B cell (primary cell): Measurements from ENCODE around the gene SPECC1. TPM values are rescaled to one million over a fixed set of nuclear protein-coding genes. Genes with fewer than 3 reads are reported as not detected.
A peak's percentile ranks its signal among the peaks of the same experiment; 100 is the strongest.

Source experiments
- ATAC-seq: fragments of 200-7000 bp; cut with Tn5 transposase; one replicate; pipeline ENCODE4 v1.10.0; 2021; ENCODE audit warnings: low read depth, mild to moderate bottlenecking, moderate number of reproducible peaks, moderate library complexity
- CTCF ChIA-PET: fragments of 350-600 bp; sonication (Branson Sonifier 250); formaldehyde crosslinking; loops from one replicate; lab custom pipeline; 2021; ENCODE audit warnings: antibody characterized with exemption, inconsistent platforms; lab: Charles Lee
- POLR2A ChIA-PET: fragments of 350-600 bp; sonication (Branson Sonifier 250); formaldehyde crosslinking; loops from one replicate; lab custom pipeline; 2021; ENCODE audit warnings: antibody characterized with exemption; lab: Charles Lee
- DNase-seq: peaks from one replicate; pipeline ENCODE4 v3.0.0; 2013
- H2AFZ ChIP-seq: 2 replicates; pipeline ENCODE4 v1.6.1; 2012; ENCODE audit warnings: mild to moderate bottlenecking, low read depth, low read length; ENCODE audit not compliant: insufficient read depth, poor library complexity, severe bottlenecking
- H3K27ac ChIP-seq, 2 donors: 1 replicate in 1 of 2; 2 replicates in 1 of 2; pipeline ENCODE4 v1.5.1; 2012 to 2013; ENCODE audit warnings: low read length in 2 of 2, mild to moderate bottlenecking in 2 of 2, moderate library complexity in 1 of 2
- H3K27me3 ChIP-seq, 4 experiments: fragments of 200-600 bp in 1 of 4; sonication (generic) in 1 of 4; replicated peaks in 1 of 4; 1 replicate in 2 of 4; 2 replicates in 2 of 4; pipeline versions ENCODE4 v1.6.1 to v1.7.0; 2013 to 2016; ENCODE audit warnings: low read length in 3 of 4, mild to moderate bottlenecking in 2 of 4, mixed read lengths in 1 of 4, moderate library complexity in 1 of 4; ENCODE audit not compliant: insufficient read depth in 4 of 4, control insufficient read depth in 3 of 4; ENCODE audit errors: control extremely low read depth in 1 of 4
- H3K36me3 ChIP-seq, 2 experiments: replicated peaks in 1 of 2; 1 replicate in 1 of 2; 2 replicates in 1 of 2; pipeline versions ENCODE4 v1.6.1 to v1.7.1; 2013; ENCODE audit warnings: low read length in 1 of 2; ENCODE audit not compliant: insufficient read depth in 2 of 2, control insufficient read depth in 1 of 2; ENCODE audit errors: control extremely low read depth in 1 of 2, extremely low read depth in 1 of 2
- H3K4me1 ChIP-seq, 2 donors: fragments of 200-600 bp in 1 of 2; sonication (generic) in 1 of 2; 1 replicate in 1 of 2; 2 replicates in 1 of 2; pipeline versions ENCODE4 v1.5.1 to v1.6.1; 2013 to 2017; ENCODE audit warnings: low read length in 2 of 2; ENCODE audit not compliant: control insufficient read depth in 2 of 2, insufficient read depth in 2 of 2
- H3K4me2 ChIP-seq: replicated peaks from 2 replicates; pipeline ENCODE3; 2012; ENCODE audit warnings: mild to moderate bottlenecking, low read depth, low read length; ENCODE audit not compliant: poor library complexity, severe bottlenecking
- H3K4me3 ChIP-seq, 5 experiments: fragments of 200-600 bp in 1 of 5; sonication (generic) in 1 of 5; 1 replicate in 3 of 5; 2 replicates in 2 of 5; pipeline versions ENCODE4 v1.5.1 to v1.7.0; 2011 to 2016; ENCODE audit warnings: low read length in 4 of 5, mild to moderate bottlenecking in 4 of 5, low read depth in 2 of 5, control low read depth in 1 of 5, moderate library complexity in 1 of 5; ENCODE audit not compliant: insufficient read depth in 1 of 5; ENCODE audit errors: control extremely low read depth in 1 of 5, extremely low read depth in 1 of 5
- H3K79me2 ChIP-seq: fragments of 200-600 bp; sonication (generic); one replicate; pipeline ENCODE4 v1.6.0; 2016; ENCODE audit warnings: low read length; ENCODE audit not compliant: control insufficient read depth, insufficient read depth
- H3K9ac ChIP-seq: fragments of 200-600 bp; sonication (generic); 2 replicates; pipeline ENCODE4 v1.6.1; 2017; ENCODE audit warnings: mild to moderate bottlenecking, low read length, moderate library complexity
- H3K9me3 ChIP-seq, 3 donors: one replicate each; pipeline versions ENCODE4 v1.6.1 to v1.7.1; 2013; ENCODE audit warnings: low read length in 2 of 3; ENCODE audit not compliant: control insufficient read depth in 2 of 3, insufficient read depth in 1 of 3; ENCODE audit errors: control extremely low read depth in 1 of 3
- H4K20me1 ChIP-seq: 2 replicates; pipeline ENCODE4 v1.6.0; 2012; ENCODE audit warnings: mild to moderate bottlenecking, low read length; ENCODE audit not compliant: insufficient read depth, control insufficient read depth, poor library complexity, severe bottlenecking
- H3K27ac Mint-ChIP-seq: one replicate; pipeline ENCODE4 v1.8.0; 2021; ENCODE audit warnings: mixed read lengths
- H3K27me3 Mint-ChIP-seq: one replicate; pipeline ENCODE4 v1.8.0; 2021; ENCODE audit warnings: mixed read lengths
- H3K4me1 Mint-ChIP-seq: one replicate; pipeline ENCODE4 v1.8.0; 2021; ENCODE audit warnings: mixed read lengths
- H3K4me3 Mint-ChIP-seq: one replicate; pipeline ENCODE4 v1.8.0; 2021; ENCODE audit warnings: mixed read lengths
- H3K9me3 Mint-ChIP-seq: one replicate; pipeline ENCODE4 v1.8.0; 2022; ENCODE audit warnings: mixed read lengths; ENCODE audit not compliant: insufficient read depth
- EZH2 ChIP-seq: IDR thresholded peaks from 2 replicates; pipeline ENCODE4 v1.6.1; 2012; ENCODE audit warnings: borderline replicate concordance, low read depth, mild to moderate bottlenecking, moderate library complexity, low read length; ENCODE audit not compliant: insufficient read depth, poor library complexity, severe bottlenecking
- WGBS: methylation state at CpG from one replicate; pipeline ENCODE4 v1.1.5; 2013; ENCODE audit warnings: missing lambda C conversion rate; ENCODE audit not compliant: insufficient coverage; 5-methylcytosine and 5-hydroxymethylcytosine counted together
- intact Hi-C: fragments of 100-400 bp; cut with micrococcal nuclease; formaldehyde crosslinking; loops from one replicate; pipeline ENCODE4 v1.10.0; 2022
- polyA plus RNA-seq: library from polyadenylated mRNA; depleted of rRNA; stranded (reverse); fragments of >200 nt; gene quantifications from 2 replicates; pipeline ENCODE4 v1.2.3, GENCODE V29; 2012
- total RNA-seq, 2 donors: library from RNA; stranded (reverse); fragments of 120-200 nt in 1 of 2; gene quantifications; 1 replicate in 1 of 2; 2 replicates in 1 of 2; pipeline versions ENCODE4 v1.2.3 to v1.2.4, GENCODE V29; 2013 to 2022
- TF ChIP-seq, protein P1 (sequence below): fragments of 200-600 bp; IDR thresholded peaks from one replicate; pipeline ENCODE4 v1.8.0; 2022; ENCODE audit warnings: antibody characterized with exemption, mild to moderate bottlenecking

Gene SPECC1
- total and polyA plus RNA-seq, 2 donors (not counting 1 experiment from before 2014, with no cell fraction given), result 4.6 to 7.4 TPM

DNA sequence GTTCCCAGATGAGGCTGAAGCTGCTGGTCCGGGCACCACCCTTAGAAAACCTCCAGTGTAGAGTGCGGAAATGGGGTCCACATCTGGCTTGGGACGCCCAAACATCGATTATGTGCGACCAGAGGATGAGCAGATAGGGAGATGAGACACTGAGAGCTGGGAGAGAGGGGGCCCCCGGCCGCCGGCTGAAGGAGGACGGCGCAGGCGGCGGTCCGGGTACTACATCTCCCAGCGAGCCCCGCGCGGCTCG lies 182 bp upstream of the SPECC1 start:
- peak overlapping the region; percentile 63 for H3K27ac Mint-ChIP-seq
- Histone ChIP-seq H3K4me1 (peaks cover 10 to 13% of the 10 kb centered on the region in 2 donors), H3K27ac (no peak overlapping the region), H3K4me2 (peak overlapping the region; percentile 86), H3K9me3 (peaks cover 0 to 3% (median 0%) of the 10 kb centered on the region in 3 donors), H3K4me3 (peak overlapping the region; percentile 64 to 74 (median 68)), H3K27me3 (peaks cover 0 to 21% (median 18%) of the 10 kb centered on the region in 4 experiments), H3K79me2 (no peaks in the 10 kb centered on the region), H2AFZ (peak overlapping the region; percentile 91), H3K36me3 (no peaks in the 10 kb centered on the region), H3K9ac (peak overlapping the region; percentile 71), H4K20me1 (no peaks in the 10 kb centered on the region)
- CTCF ChIA-PET, result interaction anchor here (0.8 to 3.5 kb wide), 9 partner anchors 8 to 144 kb away, joined by 3 to 23 read pairs (median 5); partner anchors contain the start of gene AKAP10
- intact Hi-C loops, result loop anchor here (1.0 kb wide), 3 partner anchors 17 to 146 kb away; partner anchors contain the start of gene AKAP10
- peaks cover 11% of the 10 kb centered on the region for H3K4me1 Mint-ChIP-seq
- 0% methylated on average over 18 of the region's 18 CpGs for WGBS
- no peak for DNase-seq
- no peaks in the 10 kb centered on the region for H3K9me3 Mint-ChIP-seq
- TF ChIP-seq, protein P1, sequence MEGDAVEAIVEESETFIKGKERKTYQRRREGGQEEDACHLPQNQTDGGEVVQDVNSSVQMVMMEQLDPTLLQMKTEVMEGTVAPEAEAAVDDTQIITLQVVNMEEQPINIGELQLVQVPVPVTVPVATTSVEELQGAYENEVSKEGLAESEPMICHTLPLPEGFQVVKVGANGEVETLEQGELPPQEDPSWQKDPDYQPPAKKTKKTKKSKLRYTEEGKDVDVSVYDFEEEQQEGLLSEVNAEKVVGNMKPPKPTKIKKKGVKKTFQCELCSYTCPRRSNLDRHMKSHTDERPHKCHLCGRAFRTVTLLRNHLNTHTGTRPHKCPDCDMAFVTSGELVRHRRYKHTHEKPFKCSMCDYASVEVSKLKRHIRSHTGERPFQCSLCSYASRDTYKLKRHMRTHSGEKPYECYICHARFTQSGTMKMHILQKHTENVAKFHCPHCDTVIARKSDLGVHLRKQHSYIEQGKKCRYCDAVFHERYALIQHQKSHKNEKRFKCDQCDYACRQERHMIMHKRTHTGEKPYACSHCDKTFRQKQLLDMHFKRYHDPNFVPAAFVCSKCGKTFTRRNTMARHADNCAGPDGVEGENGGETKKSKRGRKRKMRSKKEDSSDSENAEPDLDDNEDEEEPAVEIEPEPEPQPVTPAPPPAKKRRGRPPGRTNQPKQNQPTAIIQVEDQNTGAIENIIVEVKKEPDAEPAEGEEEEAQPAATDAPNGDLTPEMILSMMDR, result no peak
- TF ChIP-seq EZH2, result no peak
- POLR2A ChIA-PET, result interaction anchor here (1.6 kb wide), 1 partner anchor 31 kb away, joined by 8 read pairs; the partner anchor contains the start of gene AKAP10
- H3K27me3 Mint-ChIP-seq, result peaks cover 49% of the 10 kb centered on the region
- H3K4me3 Mint-ChIP-seq, result peak overlapping the region; percentile 94
- no peak for ATAC-seq

DNA sequence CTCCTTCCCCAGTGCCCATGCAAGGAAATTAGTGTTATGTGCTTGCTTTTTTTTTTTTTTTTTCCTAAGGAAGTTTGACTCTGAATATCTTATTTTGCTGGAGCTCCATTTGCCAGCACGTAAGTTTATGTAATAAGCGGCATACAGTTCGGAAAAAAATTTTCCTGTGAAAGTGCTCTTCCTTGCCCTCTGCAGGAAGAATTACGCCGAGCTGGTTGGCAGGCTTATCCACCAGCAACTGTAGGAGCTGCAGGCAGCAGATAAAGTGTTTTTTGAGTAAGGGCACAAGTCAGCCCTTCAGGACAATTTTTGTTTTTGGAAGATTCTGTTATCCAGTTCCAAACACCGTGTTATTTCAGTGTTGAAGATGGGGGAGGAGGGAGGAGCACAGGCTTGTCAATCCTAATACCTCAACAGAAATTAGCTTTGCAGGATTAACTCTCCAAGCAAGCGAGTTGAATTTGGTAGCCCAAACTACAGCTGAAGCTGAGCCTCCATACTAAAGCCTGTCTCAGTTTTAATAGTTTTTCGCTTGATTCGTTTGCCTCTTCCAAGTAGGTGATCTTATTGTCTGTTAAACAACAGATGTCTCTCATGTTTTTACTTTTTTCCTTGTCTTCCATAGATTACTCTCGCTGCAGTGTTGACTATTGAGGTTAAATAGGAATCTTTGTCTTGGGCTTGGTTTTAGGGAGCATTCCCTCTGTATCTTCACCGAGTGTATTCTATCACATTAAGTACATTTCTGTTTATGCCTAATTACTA lies 1.1 kb downstream of the SPECC1 start:
- H3K27ac ChIP-seq, result no peak overlapping the region
- peak overlapping the region; percentile 91 for H2AFZ ChIP-seq
- H3K79me2 ChIP-seq, result no peaks in the 10 kb centered on the region
- ChIA-PET POLR2A (no interaction called here), CTCF (interaction anchor here (0.8 to 3.5 kb wide), 7 partner anchors 10 to 109 kb away, joined by 3 to 23 read pairs (median 5); no protein-coding TSS in a partner anchor)
- H3K36me3 ChIP-seq, result no peaks in the 10 kb centered on the region
- intact Hi-C loops, result no loop called here
- H3K4me2 ChIP-seq, result peak overlapping the region; percentile 86
- H3K9me3 ChIP-seq, result peaks cover 0 to 3% (median 0%) of the 10 kb centered on the region in 3 donors
- H3K4me3 Mint-ChIP-seq, result peak overlapping the region; percentile 81
- H3K4me1 Mint-ChIP-seq, result peaks cover 11% of the 10 kb centered on the region
- H3K27ac Mint-ChIP-seq, result no peak overlapping the region
- 0% methylated on average over 5 of the region's 11 CpGs for WGBS
- ATAC-seq (no peak), DNase-seq (peak; percentile 44)
- peak overlapping the region; percentile 14 to 74 (median 64) for H3K4me3 ChIP-seq
- peaks cover 10 to 13% of the 10 kb centered on the region in 2 donors for H3K4me1 ChIP-seq
- H3K27me3 ChIP-seq, result peaks cover 0 to 23% (median 16%) of the 10 kb centered on the region in 4 experiments
- TF ChIP-seq EZH2, result no peak
- TF ChIP-seq, protein P1, result no peak
- H3K9ac ChIP-seq, result peak overlapping the region; percentile 71
- no peaks in the 10 kb centered on the region for H4K20me1 ChIP-seq
- H3K9me3 Mint-ChIP-seq, result no peaks in the 10 kb centered on the region
- H3K27me3 Mint-ChIP-seq, result peaks cover 51% of the 10 kb centered on the region
